ENCODE data around the gene LCORL. TPM values are rescaled to one million over a fixed set of nuclear protein-coding genes. Genes with fewer than 3 reads are reported as not detected.

LCORL gene
- total RNA-seq, 1 experiment from 2014 or later: 15.5 TPM

DNA sequence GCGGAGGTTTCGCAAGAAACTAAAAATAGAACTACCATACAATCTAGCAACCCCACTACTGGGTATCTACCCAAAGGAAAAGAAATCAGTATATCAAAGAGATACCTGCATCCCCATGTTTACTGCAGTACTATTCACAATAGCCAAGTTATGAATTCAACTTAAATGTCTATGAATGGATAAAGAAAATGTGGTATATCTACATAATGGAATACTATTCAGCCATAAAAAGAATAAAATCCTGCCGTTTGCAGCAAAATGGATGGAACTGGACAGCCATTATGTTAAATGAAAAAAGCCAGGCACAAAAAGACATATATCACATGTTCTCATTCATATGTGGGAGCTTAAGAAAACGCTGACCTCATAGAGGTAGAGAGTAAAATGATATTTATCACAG, 65.3 kb downstream of the LCORL start:
- Mint-ChIP-seq H3K9me3 (no peaks in the 10 kb centered on the region), H3K4me1 (peaks cover 3 to 7% of the 10 kb centered on the region in 2 experiments; a peak in 3 of 4 replicates), H3K4me3 (no peak overlapping the region), H3K36me3 (ENCODE audit: insufficient read depth in 1 of 3, low read depth in 3 of 3) (peaks cover 27 to 52% (median 30%) of the 10 kb centered on the region in 3 experiments), H3K27me3 (ENCODE audit: low read depth) (no peaks in the 10 kb centered on the region), H3K27ac (no peak overlapping the region)
- no peak overlapping the region for H4K8ac ChIP-seq (replicated peaks; ENCODE audit: insufficient read length, low read depth, low read length)
- no peak overlapping the region for H3K9ac ChIP-seq (ENCODE audit: extremely low read depth, insufficient read length, low read length)
- H3K27me3 ChIP-seq (ENCODE audit: insufficient read depth, low read length): no peaks in the 10 kb centered on the region
- no peak overlapping the region for H2BK12ac ChIP-seq (ENCODE audit: insufficient read length, low read depth, low read length)
- H2BK5ac ChIP-seq (ENCODE audit: insufficient read length, low read length): no peak overlapping the region
- no peak overlapping the region for H2AK5ac ChIP-seq (ENCODE audit: insufficient read length, low read length)
- no peaks in the 10 kb centered on the region for H3K9me3 ChIP-seq (ENCODE audit: control insufficient read depth, low read depth, low read length)
- no peak overlapping the region for H4K5ac ChIP-seq (ENCODE audit: insufficient read length, low read depth, low read length)
- H3K14ac ChIP-seq (ENCODE audit: insufficient read depth, low read length): no peak overlapping the region
- H3K4ac ChIP-seq (ENCODE audit: low read depth, low read length): no peak overlapping the region
- H3K79me2 ChIP-seq (ENCODE audit: insufficient read depth, low read length): no peaks in the 10 kb centered on the region
- no peak overlapping the region for H4K91ac ChIP-seq (ENCODE audit: insufficient read length, low read depth, low read length)
- H2BK15ac ChIP-seq (ENCODE audit: low read depth, low read length): no peak overlapping the region
- H3T11ph ChIP-seq (ENCODE audit: low read length): no peak overlapping the region
- H3K56ac ChIP-seq (ENCODE audit: insufficient read length, low read depth, low read length): no peak overlapping the region
- no peak overlapping the region for H3K18ac ChIP-seq (ENCODE audit: insufficient read length, low read depth, low read length)
- DNase-seq: no peak
- H3K79me1 ChIP-seq (ENCODE audit: insufficient read depth, low read depth, low read length, poor library complexity, severe bottlenecking): no peaks in the 10 kb centered on the region
- H3K23me2 ChIP-seq (ENCODE audit: insufficient read length, low read depth, low read length, poor library complexity, severe bottlenecking): no peaks in the 10 kb centered on the region
- H2BK20ac ChIP-seq (ENCODE audit: low read depth, low read length, poor library complexity, severe bottlenecking): no peak overlapping the region
- no peak overlapping the region for H3K4me2 ChIP-seq (ENCODE audit: insufficient read depth, insufficient read length, low read length)
- no peaks in the 10 kb centered on the region for H3K4me1 ChIP-seq (ENCODE audit: insufficient read depth, low read length)
- WGBS (ENCODE audit: extremely low coverage, insufficient read length, low lambda C conversion rate): no CpG with 5 or more reads among the region's 4 CpGs
- no peak for TF ChIP-seq CTCF (conservative IDR thresholded peaks at IDR 0.05)
- H3K27ac ChIP-seq (ENCODE audit: insufficient read length, low read depth, low read length): no peak overlapping the region
- no peak overlapping the region for H2BK120ac ChIP-seq (ENCODE audit: low read depth, low read length, poor library complexity, severe bottlenecking)
- H3K23ac ChIP-seq (ENCODE audit: insufficient read length, low read depth, low read length): no peak overlapping the region
- H4K20me1 ChIP-seq (ENCODE audit: control insufficient read depth, insufficient read depth, insufficient read length): no peaks in the 10 kb centered on the region
- H2AFZ ChIP-seq (ENCODE audit: low read length): no peak overlapping the region

All from H9 (cell line).